Mammary epithelial cell (primary cell): Measurements from ENCODE around the gene ETV3.

Source experiments
- CTCF ChIP-seq, 2 donors: IDR thresholded peaks in 1 of 2; conservative IDR thresholded peaks in 1 of 2; 2 replicates each; pipeline ENCODE4 v1.5.1; 2011 to 2012; ENCODE audit warnings: inconsistent platforms in 2 of 2, low read length in 2 of 2, mild to moderate bottlenecking in 2 of 2, control low read depth in 1 of 2, low read depth in 1 of 2; ENCODE audit not compliant: insufficient read depth in 1 of 2; ENCODE audit errors: extremely low read depth in 1 of 2
- EZH2 ChIP-seq: IDR thresholded peaks from 2 replicates; pipeline ENCODE4 v1.6.1; 2012; ENCODE audit warnings: low read length, inconsistent platforms, borderline replicate concordance

GRCh38 chr1:157154291-157154690, 16.1 kb upstream of the ETV3 start:
- TF ChIP-seq CTCF (conservative IDR thresholded peaks at IDR 0.05 in 1 of 2, IDR thresholded peaks at IDR 0.05 in 1 of 2; ENCODE audit: extremely low read depth in 1 of 2, insufficient read depth in 1 of 2, low read depth in 1 of 2, low read length in 2 of 2) (no peak), EZH2 (no peak)
